Measurements from ENCODE around the gene STRIP2.

Gene STRIP2

GRCh38 chr7:129535896-129536295 is 101.7 kb downstream of the STRIP2 start:
- DNase-seq (ENCODE audit: low spot score) = no peak
- no peak for TF ChIP-seq CTCF (IDR thresholded peaks at IDR 0.05; ENCODE audit: extremely low read depth, missing control alignments)

- TF ChIP-seq CTCF (IDR thresholded peaks at IDR 0.05; ENCODE audit: extremely low read depth, missing control alignments) = no peak
- no peak for DNase-seq (ENCODE audit: low spot score)
These were observed 102.1 kb downstream of the STRIP2 start for GRCh38 chr7:129536323-129536722.
